A673 (cell line): ENCODE results near the gene CEP44.

ENCODE experiments used
- EZH2 ChIP-seq: fragments of 200-600 bp; sonication (generic); IDR thresholded peaks from 2 replicates; pipeline ENCODE4 v1.6.1; 2017; ENCODE audit warnings: borderline replicate concordance, low read depth, mild to moderate bottlenecking, mixed read lengths, antibody characterized with exemption, low read length; ENCODE audit not compliant: poor library complexity, severe bottlenecking
- TF ChIP-seq, protein P1 (sequence below): fragments of 300-800, 200-600 bp; sonication (generic); conservative IDR thresholded peaks from 2 replicates; pipeline ENCODE4 v1.5.1; 2017; ENCODE audit warnings: low read depth, mild to moderate bottlenecking, antibody characterized with exemption, low read length, moderate library complexity, mixed read lengths

DNA sequence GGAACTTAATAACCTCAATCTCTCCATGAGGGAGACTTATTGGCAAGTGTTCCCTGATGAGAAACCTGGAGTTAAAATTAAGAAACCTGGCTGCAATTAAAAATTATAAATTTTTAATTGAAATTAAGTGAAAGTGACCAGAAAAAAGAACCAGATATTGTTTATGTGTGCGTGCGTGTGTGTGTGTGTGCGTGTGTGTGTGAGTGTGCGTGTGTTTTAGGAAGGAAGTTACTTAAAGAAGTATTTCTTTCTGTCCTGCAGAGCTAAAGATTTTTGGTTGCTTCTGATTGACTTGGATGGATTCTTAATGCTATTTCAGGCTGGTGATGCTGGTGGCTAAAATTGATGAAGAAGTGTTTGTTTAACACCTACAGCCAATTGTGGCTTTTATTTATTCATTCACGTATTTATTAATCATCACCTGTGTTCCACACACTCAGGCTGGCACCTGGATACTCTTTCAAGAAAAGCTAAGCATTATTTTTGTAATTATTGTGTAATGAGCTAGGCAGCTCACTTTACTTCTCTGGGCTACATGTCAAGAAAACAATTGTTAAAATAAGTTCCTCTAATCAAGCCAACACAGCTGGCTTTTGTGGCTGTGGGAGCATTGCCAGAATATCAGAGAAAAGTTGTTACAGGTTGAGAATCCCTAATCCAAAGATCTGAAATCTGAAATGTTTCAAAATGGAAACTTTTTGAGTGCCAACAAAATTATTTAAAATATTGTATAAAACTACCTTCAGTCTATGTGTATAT lies 68.5 kb downstream of the CEP44 start:
- TF ChIP-seq, protein P1, sequence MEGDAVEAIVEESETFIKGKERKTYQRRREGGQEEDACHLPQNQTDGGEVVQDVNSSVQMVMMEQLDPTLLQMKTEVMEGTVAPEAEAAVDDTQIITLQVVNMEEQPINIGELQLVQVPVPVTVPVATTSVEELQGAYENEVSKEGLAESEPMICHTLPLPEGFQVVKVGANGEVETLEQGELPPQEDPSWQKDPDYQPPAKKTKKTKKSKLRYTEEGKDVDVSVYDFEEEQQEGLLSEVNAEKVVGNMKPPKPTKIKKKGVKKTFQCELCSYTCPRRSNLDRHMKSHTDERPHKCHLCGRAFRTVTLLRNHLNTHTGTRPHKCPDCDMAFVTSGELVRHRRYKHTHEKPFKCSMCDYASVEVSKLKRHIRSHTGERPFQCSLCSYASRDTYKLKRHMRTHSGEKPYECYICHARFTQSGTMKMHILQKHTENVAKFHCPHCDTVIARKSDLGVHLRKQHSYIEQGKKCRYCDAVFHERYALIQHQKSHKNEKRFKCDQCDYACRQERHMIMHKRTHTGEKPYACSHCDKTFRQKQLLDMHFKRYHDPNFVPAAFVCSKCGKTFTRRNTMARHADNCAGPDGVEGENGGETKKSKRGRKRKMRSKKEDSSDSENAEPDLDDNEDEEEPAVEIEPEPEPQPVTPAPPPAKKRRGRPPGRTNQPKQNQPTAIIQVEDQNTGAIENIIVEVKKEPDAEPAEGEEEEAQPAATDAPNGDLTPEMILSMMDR: no peak
- no peak for TF ChIP-seq EZH2
